GM19025 (cell line): ENCODE data around the gene THAP7.
"Not testable (repeated sequence)": the region's sequence is repeated elsewhere in the genome, so short reads cannot be mapped to it uniquely, and the experiment has no call there.

Experiments used
- ATAC-seq: cut with Tn5 transposase; IDR thresholded peaks from one replicate; pipeline ENCODE4 v1.9.1; 2021; ENCODE audit warnings: mild to moderate bottlenecking, low read depth, moderate library complexity; ENCODE audit not compliant: unreplicated experiment

Gene THAP7

GRCh38 chr22:20980523-20980922 is 21.4 kb downstream of the THAP7 start:
- no peak for ATAC-seq

- ATAC-seq, result no peak
These were observed 21.9 kb downstream of the THAP7 start for GRCh38 chr22:20979940-20980453.

- ATAC-seq, result no peak
These were observed 22.6 kb downstream of the THAP7 start for GRCh38 chr22:20979243-20979809.

- no peak for ATAC-seq
These were observed 23.5 kb downstream of the THAP7 start for GRCh38 chr22:20978419-20978818.

GRCh38 chr22:20977516-20978170 is 24.3 kb downstream of the THAP7 start:
- ATAC-seq, result no peak

GRCh38 chr22:20977019-20977418 is 24.9 kb downstream of the THAP7 start:
- no peak for ATAC-seq

- ATAC-seq, result no peak
These were observed 25.5 kb downstream of the THAP7 start for GRCh38 chr22:20976291-20976877.

GRCh38 chr22:20975541-20976290 is 26.2 kb downstream of the THAP7 start:
- ATAC-seq, result no peak

- no peak for ATAC-seq
These were observed 27.5 kb downstream of the THAP7 start for GRCh38 chr22:20974336-20974955.

- ATAC-seq, result no peak
These were observed 28.2 kb downstream of the THAP7 start for GRCh38 chr22:20973634-20974286.

- ATAC-seq, result no peak
These were observed 28.9 kb downstream of the THAP7 start for GRCh38 chr22:20972933-20973577.

GRCh38 chr22:20972014-20972694 is 29.8 kb downstream of the THAP7 start:
- ATAC-seq, result not testable (repeated sequence)

- no peak for ATAC-seq
These were observed 30.8 kb downstream of the THAP7 start for GRCh38 chr22:20970939-20971657.

GRCh38 chr22:20968281-20968977 is 33.5 kb downstream of the THAP7 start:
- ATAC-seq, result no peak

- no peak for ATAC-seq
These were observed 34.2 kb downstream of the THAP7 start for GRCh38 chr22:20967697-20968211.

- no peak for ATAC-seq
These were observed 34.8 kb downstream of the THAP7 start, which contains the start of gene AIFM3 for GRCh38 chr22:20966883-20967696. Gene AIFM3, plus strand, starts transcription at chr22:20967255. Its CDS starts 690 bp downstream, at chr22:20967945.
